ENCODE results near the gene ARHGAP4. TPM values are rescaled to one million over a fixed set of nuclear protein-coding genes. Genes with fewer than 3 reads are reported as not detected.

ARHGAP4 gene
- total and polyA plus RNA-seq, 4 donors, result 34.2 to 114 (median 80.4) TPM

DNA sequence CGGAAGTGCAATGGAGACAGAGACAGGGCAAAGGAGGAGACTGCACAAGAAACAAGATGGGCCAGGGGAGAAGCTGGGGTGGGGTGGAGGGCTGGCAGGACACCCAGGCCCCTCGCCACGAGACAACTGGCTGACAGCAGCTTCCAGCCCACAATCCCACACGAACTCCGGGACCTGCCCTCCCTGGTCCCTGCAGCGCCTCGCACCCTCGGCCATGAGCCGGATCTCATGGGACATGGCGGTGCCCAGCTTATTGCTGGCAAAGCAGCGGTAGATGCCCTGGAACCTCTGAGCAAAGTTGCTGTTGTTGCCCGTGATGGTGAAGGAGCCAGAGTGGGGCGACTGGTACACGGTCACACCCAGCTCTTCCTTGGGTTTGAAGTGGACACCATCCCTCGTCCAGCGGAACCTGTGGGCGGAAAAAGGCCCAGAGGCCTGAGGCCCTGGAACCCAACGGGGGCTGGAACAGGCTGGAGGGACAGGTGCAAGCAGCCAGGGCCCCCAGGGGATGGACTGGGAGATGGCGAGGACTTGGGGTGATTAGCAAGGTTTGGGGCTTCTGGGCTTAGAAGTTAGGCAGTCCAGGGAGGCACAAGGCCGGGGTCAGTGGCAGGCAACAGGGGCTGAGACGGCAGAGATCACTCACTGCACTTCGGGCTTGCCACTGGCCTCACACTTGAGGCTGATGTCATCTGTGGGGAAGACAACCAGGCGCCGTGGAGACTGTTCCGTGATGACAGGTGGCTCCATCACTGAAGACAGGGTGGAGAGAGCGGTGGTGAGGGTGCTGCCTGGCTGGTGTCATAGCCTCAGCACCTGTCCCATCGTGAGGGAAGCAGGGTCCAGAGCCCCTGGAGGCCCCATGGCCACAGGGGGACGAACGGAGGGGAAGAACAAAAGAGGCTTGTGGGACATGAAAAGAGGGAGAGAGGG, 53.9 kb downstream of the ARHGAP4 start:
- H3K4me1 ChIP-seq (ENCODE audit: control insufficient read depth in 5 of 5, insufficient read depth in 5 of 5, low read length in 5 of 5), result no peaks in the 10 kb centered on the region
- no peak overlapping the region for H3K4me3 ChIP-seq
- 74 to 87% methylated on average over 20 to 29 of the region's 29 CpGs for WGBS, 2 donors
- TF ChIP-seq, protein P1, sequence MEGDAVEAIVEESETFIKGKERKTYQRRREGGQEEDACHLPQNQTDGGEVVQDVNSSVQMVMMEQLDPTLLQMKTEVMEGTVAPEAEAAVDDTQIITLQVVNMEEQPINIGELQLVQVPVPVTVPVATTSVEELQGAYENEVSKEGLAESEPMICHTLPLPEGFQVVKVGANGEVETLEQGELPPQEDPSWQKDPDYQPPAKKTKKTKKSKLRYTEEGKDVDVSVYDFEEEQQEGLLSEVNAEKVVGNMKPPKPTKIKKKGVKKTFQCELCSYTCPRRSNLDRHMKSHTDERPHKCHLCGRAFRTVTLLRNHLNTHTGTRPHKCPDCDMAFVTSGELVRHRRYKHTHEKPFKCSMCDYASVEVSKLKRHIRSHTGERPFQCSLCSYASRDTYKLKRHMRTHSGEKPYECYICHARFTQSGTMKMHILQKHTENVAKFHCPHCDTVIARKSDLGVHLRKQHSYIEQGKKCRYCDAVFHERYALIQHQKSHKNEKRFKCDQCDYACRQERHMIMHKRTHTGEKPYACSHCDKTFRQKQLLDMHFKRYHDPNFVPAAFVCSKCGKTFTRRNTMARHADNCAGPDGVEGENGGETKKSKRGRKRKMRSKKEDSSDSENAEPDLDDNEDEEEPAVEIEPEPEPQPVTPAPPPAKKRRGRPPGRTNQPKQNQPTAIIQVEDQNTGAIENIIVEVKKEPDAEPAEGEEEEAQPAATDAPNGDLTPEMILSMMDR (IDR thresholded peaks at IDR 0.05; ENCODE audit: control extremely low read depth, extremely low read depth), result no peak
- no peak overlapping the region for H3K9ac ChIP-seq (ENCODE audit: insufficient read depth in 1 of 2, low read length in 2 of 2)
- H3K27me3 ChIP-seq (ENCODE audit: control insufficient read depth in 3 of 3, insufficient read depth in 3 of 3, low read length in 2 of 3), result peaks cover 0 to 3% (median 0%) of the 10 kb centered on the region in 3 donors
- H3K9me3 ChIP-seq (ENCODE audit: control insufficient read depth in 4 of 4, insufficient read depth in 3 of 4, low read length in 3 of 4), result peaks cover 0 to 6% (median 0%) of the 10 kb centered on the region in 4 donors
- H3K27ac ChIP-seq (ENCODE audit: low read depth in 1 of 2, low read length in 1 of 2), result no peak overlapping the region
- no peak for ATAC-seq (ENCODE audit: insufficient read depth, low FRiP score)
- H3K36me3 ChIP-seq (ENCODE audit: control insufficient read depth in 4 of 4, insufficient read depth in 4 of 4, low read length in 4 of 4), result no peaks in the 10 kb centered on the region
- DNase-seq, result no peak

DNA sequence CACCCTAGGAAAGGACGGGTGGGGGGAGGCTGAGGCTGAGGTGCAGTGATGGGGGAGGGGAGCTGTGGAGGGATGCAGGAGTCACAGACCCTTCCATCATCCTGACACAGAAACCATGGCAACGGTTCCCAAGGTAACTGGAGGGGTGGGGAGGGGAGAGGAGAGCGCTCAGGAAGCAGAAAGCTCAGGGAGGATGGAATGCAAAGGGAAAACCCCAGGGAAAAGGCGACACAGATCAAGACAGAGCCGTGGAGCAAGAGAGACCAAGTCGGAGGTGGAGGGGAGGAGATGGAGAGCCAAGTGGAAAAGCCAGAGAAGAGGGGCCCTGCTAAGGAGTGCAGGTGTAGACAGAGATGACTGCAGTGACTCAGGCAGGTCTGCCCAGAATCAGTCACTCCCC, 54.6 kb downstream of the ARHGAP4 start:
- peaks cover 0 to 6% (median 0%) of the 10 kb centered on the region in 4 donors for H3K9me3 ChIP-seq (ENCODE audit: control insufficient read depth in 4 of 4, insufficient read depth in 3 of 4, low read length in 3 of 4)
- TF ChIP-seq, protein P1 (IDR thresholded peaks at IDR 0.05; ENCODE audit: control extremely low read depth, extremely low read depth), result no peak
- H3K9ac ChIP-seq (ENCODE audit: insufficient read depth in 1 of 2, low read length in 2 of 2), result no peak overlapping the region
- 16 to 35% methylated on average over 5 to 6 of the region's 6 CpGs for WGBS, 2 donors
- H3K4me1 ChIP-seq (ENCODE audit: control insufficient read depth in 5 of 5, insufficient read depth in 5 of 5, low read length in 5 of 5), result no peaks in the 10 kb centered on the region
- H3K36me3 ChIP-seq (ENCODE audit: control insufficient read depth in 4 of 4, insufficient read depth in 4 of 4, low read length in 4 of 4), result no peaks in the 10 kb centered on the region
- H3K27me3 ChIP-seq (ENCODE audit: control insufficient read depth in 3 of 3, insufficient read depth in 3 of 3, low read length in 2 of 3), result peaks cover 0 to 3% (median 0%) of the 10 kb centered on the region in 3 donors
- ATAC-seq (ENCODE audit: insufficient read depth, low FRiP score) (no peak), DNase-seq (no peak)
- no peak overlapping the region for H3K27ac ChIP-seq (ENCODE audit: low read depth in 1 of 2, low read length in 1 of 2)
- H3K4me3 ChIP-seq, result no peak overlapping the region

DNA sequence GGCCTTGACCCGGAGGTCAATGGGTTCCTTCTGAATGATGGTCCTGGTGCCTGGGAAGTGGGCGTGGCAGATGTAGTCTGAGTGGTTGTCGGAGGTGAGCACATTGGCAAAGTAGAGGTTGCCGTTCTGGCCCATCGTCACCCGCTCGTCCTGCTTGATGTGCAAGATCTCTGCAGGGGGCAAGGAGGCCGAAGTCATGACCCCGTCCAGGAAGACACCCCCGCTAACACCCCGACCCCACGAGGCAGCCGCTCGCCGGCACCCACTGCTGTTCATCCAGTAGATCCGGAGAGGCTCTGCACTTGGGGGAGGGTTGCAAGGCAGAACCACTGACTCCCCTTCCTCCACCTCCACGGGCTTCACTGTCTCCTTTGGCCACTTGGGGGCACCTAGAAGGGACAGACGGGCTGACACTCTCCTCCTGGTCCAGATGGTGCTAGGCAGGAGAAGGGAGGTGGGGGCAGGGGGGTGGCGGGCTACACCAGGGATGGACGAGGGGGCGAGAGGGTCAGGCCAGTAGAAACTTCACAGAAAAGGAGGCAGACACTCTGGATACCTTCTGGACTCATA, 55.2 kb downstream of the ARHGAP4 start:
- TF ChIP-seq, protein P1 (IDR thresholded peaks at IDR 0.05; ENCODE audit: control extremely low read depth, extremely low read depth), result no peak
- no peaks in the 10 kb centered on the region for H3K36me3 ChIP-seq (ENCODE audit: control insufficient read depth in 4 of 4, insufficient read depth in 4 of 4, low read length in 4 of 4)
- no peak for DNase-seq
- no peak for ATAC-seq (ENCODE audit: insufficient read depth, low FRiP score)
- H3K9ac ChIP-seq (ENCODE audit: insufficient read depth in 1 of 2, low read length in 2 of 2), result no peak overlapping the region
- peaks cover 0 to 3% (median 0%) of the 10 kb centered on the region in 3 donors for H3K27me3 ChIP-seq (ENCODE audit: control insufficient read depth in 3 of 3, insufficient read depth in 3 of 3, low read length in 2 of 3)
- no peak overlapping the region for H3K4me3 ChIP-seq
- WGBS, 2 donors, result 36 to 59% methylated on average over 9 to 21 of the region's 21 CpGs
- H3K4me1 ChIP-seq (ENCODE audit: control insufficient read depth in 5 of 5, insufficient read depth in 5 of 5, low read length in 5 of 5), result no peaks in the 10 kb centered on the region
- H3K27ac ChIP-seq (ENCODE audit: low read depth in 1 of 2, low read length in 1 of 2), result no peak overlapping the region
- H3K9me3 ChIP-seq (ENCODE audit: control insufficient read depth in 4 of 4, insufficient read depth in 3 of 4, low read length in 3 of 4), result peaks cover 0 to 3% (median 0%) of the 10 kb centered on the region in 4 donors

Measured in lung (tissue), 12 donors.